Activated naive CD4-positive, alpha-beta T cell treated with anti-CD3 and anti-CD28 coated beads, Interleukin-2, amount 10 ng/mL, durations not matched to agents 7 days and 5 days (primary cell): ENCODE results near the gene TMEM59.
"Not testable (repeated sequence)": the region's sequence is repeated elsewhere in the genome, so short reads cannot be mapped to it uniquely, and the experiment has no call there.

Experiments
- CTCF ChIA-PET: fragments of 350-600 bp; sonication (Branson Sonifier 250); formaldehyde crosslinking; loops from one replicate; lab custom pipeline; 2021; ENCODE audit warnings: antibody characterized with exemption; lab: Charles Lee
- DNase-seq: peaks from one replicate; pipeline ENCODE4 v3.0.0-alpha.2; 2020
- H3K27ac Mint-ChIP-seq: one replicate; pipeline ENCODE4 v1.8.0; 2021; ENCODE audit warnings: mild to moderate bottlenecking, moderate library complexity, mixed read lengths
- H3K27me3 Mint-ChIP-seq: one replicate; pipeline ENCODE4 v1.8.0; 2021; ENCODE audit warnings: mild to moderate bottlenecking, mixed read lengths
- H3K36me3 Mint-ChIP-seq: one replicate; pipeline ENCODE4 v1.8.0; 2021; ENCODE audit warnings: mixed read lengths
- H3K4me1 Mint-ChIP-seq: one replicate; pipeline ENCODE4 v1.8.0; 2021; ENCODE audit warnings: mixed read lengths
- H3K4me3 Mint-ChIP-seq: one replicate; pipeline ENCODE4 v1.8.0; 2021; ENCODE audit warnings: mild to moderate bottlenecking, moderate library complexity, mixed read lengths
- H3K9me3 Mint-ChIP-seq: one replicate; pipeline ENCODE4 v1.8.0; 2021; ENCODE audit warnings: mixed read lengths

TMEM59 gene

DNA sequence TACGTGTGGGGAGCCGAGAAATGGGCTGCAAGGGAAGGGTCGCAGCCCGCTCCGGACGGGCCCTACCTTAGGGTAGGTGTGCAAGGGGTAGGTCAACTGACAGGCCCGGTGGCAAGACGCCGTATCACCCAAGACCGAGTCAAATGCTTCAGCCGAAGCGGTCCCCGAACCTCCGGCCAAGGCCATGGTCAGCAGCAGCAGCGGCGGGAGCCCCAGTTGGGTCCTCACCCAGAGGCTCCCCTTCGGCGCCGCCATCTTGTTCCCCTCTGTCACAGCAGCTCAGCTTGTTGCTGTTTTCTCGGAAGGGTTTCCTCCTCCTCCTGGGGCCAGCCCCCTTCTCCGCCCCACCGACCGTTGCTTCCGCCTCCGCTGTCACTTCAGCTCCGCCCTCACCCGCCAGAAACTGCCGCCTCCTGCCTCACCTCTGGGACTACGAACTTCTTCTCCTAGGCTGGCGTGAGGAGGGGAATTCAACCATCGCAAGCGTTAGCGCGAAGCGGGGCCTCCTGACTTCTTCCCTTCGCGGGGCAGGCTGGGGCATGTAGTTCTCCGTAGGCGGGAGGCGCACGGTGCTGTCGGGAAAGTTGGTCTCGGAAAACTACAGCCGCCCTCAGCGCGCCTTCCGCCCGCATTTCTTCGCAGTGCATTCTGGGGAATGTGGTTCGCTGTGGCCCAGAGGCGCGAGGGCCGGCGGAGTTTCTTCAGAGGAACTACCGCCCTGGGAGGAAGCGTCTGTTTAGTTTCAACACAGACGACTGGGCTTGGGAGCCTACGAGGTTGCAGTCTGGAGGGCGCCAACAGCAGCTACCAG, at the start of gene TMEM59, which contains the start of gene TCEANC2:
Gene TMEM59 (minus strand): TSS at position 271 of the 811 bp plus-strand sequence. CDS start 16 bp downstream, at position 255.
Gene TCEANC2 (plus strand): TSS at position 675 of the 811 bp plus-strand sequence. CDS start 815 bp downstream, outside the sequence.
- Mint-ChIP-seq H3K4me3 (no peak within 1 kb of the TSS), H3K27ac (no peak within 1 kb of the TSS), H3K36me3 (peaks cover 21% of the 10 kb centered on the region), H3K9me3 (no peaks in the 10 kb centered on the region), H3K4me1 (peaks cover 39% of the 10 kb centered on the region), H3K27me3 (no peaks in the 10 kb centered on the region)
- peak; percentile 99 for DNase-seq
- CTCF ChIA-PET = interaction anchor here (0.7 kb wide), 1 partner anchor 193 kb away, joined by 3 read pairs; no protein-coding TSS in a partner anchor

DNA sequence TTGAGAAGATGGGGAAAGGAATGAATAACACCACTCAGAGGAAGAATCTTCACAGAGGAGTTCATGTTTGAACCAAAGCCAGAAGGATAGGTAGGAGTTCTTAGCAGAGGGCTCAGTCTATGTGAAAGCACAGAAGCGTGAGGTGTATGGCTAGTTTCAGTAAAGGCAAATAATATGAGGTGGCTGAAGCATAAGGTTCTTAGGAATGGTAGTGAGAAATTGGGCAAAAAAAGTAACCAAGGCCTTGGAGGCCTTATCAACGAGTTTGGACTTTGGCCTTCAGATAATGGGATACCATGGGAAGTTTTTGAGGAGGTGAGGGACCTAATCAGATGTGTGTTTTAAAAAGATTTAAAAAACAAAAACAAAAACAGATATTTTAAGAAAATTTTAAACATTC, 47.5 kb upstream of the TMEM59 start:
- DNase-seq = no peak

GRCh38 chr1:54099061-54099610, 46.1 kb upstream of the TMEM59 start:
- CTCF ChIA-PET = interaction anchor here (1.0 to 2.9 kb wide), 4 partner anchors 17 to 400 kb away, joined by 3 to 9 read pairs (median 4); no protein-coding TSS in a partner anchor
- Mint-ChIP-seq H3K9me3 (no peaks in the 10 kb centered on the region), H3K36me3 (peaks cover 36% of the 10 kb centered on the region), H3K27me3 (no peaks in the 10 kb centered on the region), H3K4me1 (no peaks in the 10 kb centered on the region), H3K27ac (no peak overlapping the region), H3K4me3 (no peak overlapping the region)
- DNase-seq = no peak

More for the DNA sequence above, 47.5 kb upstream of the TMEM59 start:
- H3K4me3 Mint-ChIP-seq = no peak overlapping the region
- no peaks in the 10 kb centered on the region for H3K27me3 Mint-ChIP-seq
- H3K36me3 Mint-ChIP-seq = peaks cover 35% of the 10 kb centered on the region
- no peaks in the 10 kb centered on the region for H3K9me3 Mint-ChIP-seq
- H3K27ac Mint-ChIP-seq = no peak overlapping the region
- no peaks in the 10 kb centered on the region for H3K4me1 Mint-ChIP-seq
- CTCF ChIA-PET = interaction anchor here (2.9 kb wide), 1 partner anchor 19 kb away, joined by 9 read pairs; no protein-coding TSS in a partner anchor

- Mint-ChIP-seq H3K36me3 (peaks cover 25% of the 10 kb centered on the region), H3K27me3 (no peaks in the 10 kb centered on the region), H3K27ac (no peak overlapping the region), H3K4me3 (no peak overlapping the region), H3K9me3 (no peaks in the 10 kb centered on the region), H3K4me1 (no peaks in the 10 kb centered on the region)
- CTCF ChIA-PET = no interaction called here
- no peak for DNase-seq
These were observed 43.9 kb upstream of the TMEM59 start for GRCh38 chr1:54096877-54097240.

GRCh38 chr1:54096227-54096876, 43.3 kb upstream of the TMEM59 start:
- no peaks in the 10 kb centered on the region for H3K9me3 Mint-ChIP-seq
- peaks cover 22% of the 10 kb centered on the region for H3K36me3 Mint-ChIP-seq
- no peaks in the 10 kb centered on the region for H3K4me1 Mint-ChIP-seq
- CTCF ChIA-PET = no interaction called here
- H3K27ac Mint-ChIP-seq = no peak overlapping the region
- no peak for DNase-seq
- H3K4me3 Mint-ChIP-seq = no peak overlapping the region
- H3K27me3 Mint-ChIP-seq = no peaks in the 10 kb centered on the region

- no peaks in the 10 kb centered on the region for H3K27me3 Mint-ChIP-seq
- peaks cover 18% of the 10 kb centered on the region for H3K36me3 Mint-ChIP-seq
- no peak overlapping the region for H3K27ac Mint-ChIP-seq
- DNase-seq = no peak
- no peaks in the 10 kb centered on the region for H3K4me1 Mint-ChIP-seq
- CTCF ChIA-PET = interaction anchor here (1.2 kb wide), 1 partner anchor 8 kb away, joined by 5 read pairs; no protein-coding TSS in a partner anchor
- no peak overlapping the region for H3K4me3 Mint-ChIP-seq
- H3K9me3 Mint-ChIP-seq = no peaks in the 10 kb centered on the region
These were observed 42.7 kb upstream of the TMEM59 start for GRCh38 chr1:54095546-54096226.

- CTCF ChIA-PET = interaction anchor here (1.1 to 1.2 kb wide), 2 partner anchors 9 to 13 kb away, joined by 5 to 6 read pairs; no protein-coding TSS in a partner anchor
- not testable (repeated sequence) for H3K4me3 Mint-ChIP-seq, H3K27ac Mint-ChIP-seq, DNase-seq, H3K27me3 Mint-ChIP-seq, H3K9me3 Mint-ChIP-seq, H3K4me1 Mint-ChIP-seq
- H3K36me3 Mint-ChIP-seq = peaks cover 16% of the 10 kb centered on the region
These were observed 41.7 kb upstream of the TMEM59 start for GRCh38 chr1:54094730-54095105.

GRCh38 chr1:54094001-54094729, 41.2 kb upstream of the TMEM59 start:
- no peaks in the 10 kb centered on the region for H3K4me1 Mint-ChIP-seq
- H3K4me3 Mint-ChIP-seq = no peak overlapping the region
- H3K27ac Mint-ChIP-seq = no peak overlapping the region
- no peak for DNase-seq
- no peaks in the 10 kb centered on the region for H3K9me3 Mint-ChIP-seq
- CTCF ChIA-PET = interaction anchor here (0.6 to 1.2 kb wide), 3 partner anchors 10 to 665 kb away, joined by 4 to 6 read pairs (median 5); no protein-coding TSS in a partner anchor
- H3K27me3 Mint-ChIP-seq = no peaks in the 10 kb centered on the region
- peaks cover 17% of the 10 kb centered on the region for H3K36me3 Mint-ChIP-seq

DNA sequence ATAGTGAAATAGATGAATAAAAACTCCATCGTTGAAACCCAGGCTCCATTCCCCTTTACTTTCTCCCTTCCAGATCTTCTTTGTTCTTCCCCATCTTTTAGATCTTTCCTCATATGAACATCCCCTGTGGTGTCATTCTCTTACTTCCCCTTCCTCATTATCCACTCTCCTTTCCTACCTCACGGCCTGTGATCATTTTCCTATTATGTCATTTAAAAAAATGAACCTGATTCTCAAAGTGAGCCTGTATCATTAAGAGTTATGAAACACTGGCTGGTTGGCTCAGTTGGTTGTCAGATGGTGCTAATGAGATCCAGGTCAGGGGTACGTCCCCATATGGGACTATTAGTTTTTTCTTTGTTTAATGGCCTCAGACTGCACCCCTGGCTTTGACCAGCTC, 38.7 kb upstream of the TMEM59 start:
- Mint-ChIP-seq H3K4me3 (no peak overlapping the region), H3K36me3 (peaks cover 8% of the 10 kb centered on the region), H3K9me3 (no peaks in the 10 kb centered on the region), H3K27me3 (no peaks in the 10 kb centered on the region), H3K4me1 (peaks cover 3% of the 10 kb centered on the region), H3K27ac (no peak overlapping the region)
- CTCF ChIA-PET = interaction anchor here (1.5 kb wide), 1 partner anchor 22 kb away, joined by 3 read pairs; no protein-coding TSS in a partner anchor
- no peak for DNase-seq

- Mint-ChIP-seq H3K27me3 (no peaks in the 10 kb centered on the region), H3K4me3 (no peak overlapping the region), H3K27ac (no peak overlapping the region), H3K4me1 (peaks cover 3% of the 10 kb centered on the region), H3K9me3 (no peaks in the 10 kb centered on the region), H3K36me3 (peaks cover 8% of the 10 kb centered on the region)
- CTCF ChIA-PET = no interaction called here
- no peak for DNase-seq
These were observed 35.4 kb upstream of the TMEM59 start for GRCh38 chr1:54088385-54088784.

DNA sequence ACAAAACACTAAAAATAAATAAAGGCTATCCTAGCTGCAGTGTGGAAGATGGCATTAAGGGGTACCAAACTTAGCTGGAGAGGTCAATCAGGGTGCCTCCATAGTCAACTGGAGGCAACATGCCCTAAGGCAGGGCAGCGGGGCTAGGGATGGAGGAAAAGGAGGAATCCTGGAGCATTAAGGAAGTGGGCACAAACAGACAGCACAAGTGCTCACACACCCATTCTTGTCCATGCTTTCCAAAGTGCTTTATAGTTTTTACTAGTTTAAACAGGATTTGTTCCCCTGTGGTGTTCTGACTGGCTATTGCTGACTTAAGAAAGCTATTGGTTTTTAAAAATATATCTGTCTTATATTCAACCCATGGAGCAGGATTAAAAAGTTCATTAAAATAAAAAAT, 33.8 kb upstream of the TMEM59 start:
- Mint-ChIP-seq H3K27ac (no peak overlapping the region), H3K4me3 (no peak overlapping the region), H3K9me3 (no peaks in the 10 kb centered on the region), H3K4me1 (peaks cover 3% of the 10 kb centered on the region), H3K36me3 (peaks cover 8% of the 10 kb centered on the region), H3K27me3 (no peaks in the 10 kb centered on the region)
- CTCF ChIA-PET = interaction anchor here (0.6 kb wide), 1 partner anchor 303 kb away, joined by 3 read pairs; no protein-coding TSS in a partner anchor
- DNase-seq = no peak

DNA sequence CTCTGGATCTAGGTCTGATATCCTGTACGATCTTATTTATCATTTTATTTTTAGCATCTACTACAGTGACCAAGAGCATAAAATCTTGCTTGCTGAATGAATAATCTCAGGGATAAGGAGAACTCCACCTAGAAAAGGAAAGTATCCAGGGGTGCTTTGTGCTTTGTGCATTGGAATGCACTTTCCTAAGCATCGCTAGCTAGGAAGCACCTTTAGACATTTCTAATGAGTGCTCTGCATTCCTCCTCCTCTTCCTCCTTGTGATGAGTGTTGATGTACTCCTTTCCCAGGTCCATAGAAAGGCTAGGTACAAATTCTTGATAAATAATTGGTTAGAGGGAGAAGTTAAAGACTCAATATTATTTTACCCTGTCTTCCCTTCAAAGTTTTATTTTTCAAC, 31.8 kb upstream of the TMEM59 start:
- peaks cover 4% of the 10 kb centered on the region for H3K4me1 Mint-ChIP-seq
- no peaks in the 10 kb centered on the region for H3K9me3 Mint-ChIP-seq
- CTCF ChIA-PET = interaction anchor here (1.1 kb wide), 1 partner anchor 14 kb away, joined by 4 read pairs; no protein-coding TSS in a partner anchor
- no peaks in the 10 kb centered on the region for H3K27me3 Mint-ChIP-seq
- no peak overlapping the region for H3K27ac Mint-ChIP-seq
- peaks cover 8% of the 10 kb centered on the region for H3K36me3 Mint-ChIP-seq
- no peak overlapping the region for H3K4me3 Mint-ChIP-seq
- DNase-seq = no peak
